A549 (cell line): Measurements from ENCODE around the gene ACADVL. TPM values are rescaled to one million over a fixed set of nuclear protein-coding genes. Genes with fewer than 3 reads are reported as not detected.

ENCODE experiments used
- ATAC-seq, 2 experiments: fragments of 200-7000 bp in 1 of 2; fragments of >200 bp in 1 of 2; cut with Nextera tagmentation in 1 of 2; cut with Tn5 transposase in 1 of 2; 3 replicates each; pipeline versions ENCODE4 v1.8.0 to v1.9.1; 2018 to 2020; ENCODE audit warnings: mild to moderate bottlenecking in 1 of 2, moderate library complexity in 1 of 2
- CTCF ChIA-PET: fragments of 300-600 bp; sonication (Branson Sonifier 250); formaldehyde crosslinking; extraction: SDS; loops from one replicate; lab custom pipeline; 2021; ENCODE audit warnings: antibody characterized with exemption, inconsistent platforms; lab: Yijun Ruan, JAX
- POLR2A ChIA-PET: fragments of 350-600 bp; formaldehyde crosslinking; extraction: SDS; loops from one replicate; lab custom pipeline; 2021; ENCODE audit warnings: antibody characterized with exemption, inconsistent platforms; lab: Yijun Ruan, JAX
- DNase-seq, 2 experiments: peaks; one replicate each; pipeline versions ENCODE4 v3.0.0 to v3.0.0-alpha.2; 2011 to 2016; ENCODE audit warnings: low read depth in 1 of 2, low spot score in 1 of 2
- FAIRE-seq: peaks from 2 replicates; lab custom pipeline; 2011; peaks lifted over from hg19 to GRCh38; lab: Jason Lieb, UNC
- H3K27ac ChIP-seq, 2 experiments: fragments of >200 bp; sonication (Bioruptor Twin); formaldehyde crosslinking; 3 replicates each; pipeline ENCODE4 v1.5.1; 2016 to 2017
- H3K4me1 ChIP-seq: fragments of >200 bp; sonication (Bioruptor Twin); formaldehyde crosslinking; 3 replicates; pipeline ENCODE4 v1.6.1; 2016
- H3K4me2 ChIP-seq: fragments of >200 bp; sonication (Bioruptor Twin); formaldehyde crosslinking; 3 replicates; pipeline ENCODE4 v1.6.1; 2016
- H3K4me3 ChIP-seq: fragments of >200 bp; sonication (Bioruptor Twin); formaldehyde crosslinking; 3 replicates; pipeline ENCODE4 v1.5.1; 2016
- H3K9me3 ChIP-seq: fragments of >200 bp; sonication (Bioruptor Twin); formaldehyde crosslinking; 3 replicates; pipeline ENCODE4 v1.6.1; 2016
- CEBPB ChIP-seq, 2 experiments: fragments of >200 bp in 1 of 2; sonication (Bioruptor Twin) in 1 of 2; formaldehyde crosslinking in 1 of 2; IDR thresholded peaks; 2 replicates each; pipeline ENCODE4 v1.6.1; 2012 to 2016
- CHD2 ChIP-seq: fragments of 150-350 bp; IDR thresholded peaks from 2 replicates; pipeline ENCODE4 v1.6.1; 2014; ENCODE audit warnings: low read length; ENCODE audit not compliant: partially characterized antibody
- CTCF ChIP-seq: fragments of >200 bp; sonication (Bioruptor Twin); formaldehyde crosslinking; IDR thresholded peaks from 3 replicates; pipeline ENCODE4 v1.5.1; 2016
- EP300 ChIP-seq, 2 experiments: fragments of >200 bp; sonication (Bioruptor Twin); formaldehyde crosslinking; IDR thresholded peaks; 2 replicates in 1 of 2; 3 replicates in 1 of 2; pipeline ENCODE4 v1.6.1; 2016 to 2017
- FOSL2 ChIP-seq, 2 experiments: fragments of 450-650 bp in 1 of 2; fragments of >200 bp in 1 of 2; sonication (Bioruptor Twin) in 1 of 2; formaldehyde crosslinking; IDR thresholded peaks; 2 replicates each; pipeline versions ENCODE4 v1.5.0 to v1.6.1; 2016 to 2020; ENCODE audit warnings: mild to moderate bottlenecking in 1 of 2, moderate library complexity in 1 of 2
- GATA3 ChIP-seq: IDR thresholded peaks from 2 replicates; pipeline ENCODE4 v1.6.1; 2012; ENCODE audit warnings: borderline replicate concordance
- HOXB13 ChIP-seq: fragments of 250-450 bp; sonication (Bioruptor Pico); IDR thresholded peaks from 2 replicates; pipeline ENCODE4 v1.5.0; 2020; ENCODE audit warnings: low read depth, mild to moderate bottlenecking, moderate library complexity
- HOXB5 ChIP-seq: fragments of 250-450 bp; sonication (Bioruptor Pico); IDR thresholded peaks from 2 replicates; pipeline ENCODE4 v1.5.0; 2020; ENCODE audit warnings: mild to moderate bottlenecking, moderate library complexity
- JUN ChIP-seq, 2 experiments: fragments of >200 bp; sonication (Bioruptor Twin); formaldehyde crosslinking; IDR thresholded peaks; 2 replicates in 1 of 2; 3 replicates in 1 of 2; pipeline ENCODE4 v1.6.1; 2016 to 2017
- MAFK ChIP-seq: fragments of 450-650 bp; IDR thresholded peaks from 2 replicates; pipeline ENCODE4 v1.6.1; 2014; ENCODE audit not compliant: partially characterized antibody
- MAX ChIP-seq: IDR thresholded peaks from 2 replicates; pipeline ENCODE4 v1.6.1; 2012
- MYC ChIP-seq: IDR thresholded peaks from 2 replicates; pipeline ENCODE4 v1.6.1; 2012; ENCODE audit warnings: mild to moderate bottlenecking, inconsistent platforms, low read length, improper control_type of control experiment, borderline replicate concordance
- PBX3 ChIP-seq: IDR thresholded peaks from 2 replicates; pipeline ENCODE4 v1.6.1; 2012
- POLR2A ChIP-seq: IDR thresholded peaks from 2 replicates; pipeline ENCODE4 v1.6.1; 2012; ENCODE audit warnings: mild to moderate bottlenecking, low read length
- RAD21 ChIP-seq, 2 experiments: fragments of >200 bp in 1 of 2; sonication (Bioruptor Twin) in 1 of 2; formaldehyde crosslinking in 1 of 2; IDR thresholded peaks in 1 of 2; conservative IDR thresholded peaks in 1 of 2; 2 replicates in 1 of 2; 3 replicates in 1 of 2; pipeline ENCODE4 v1.6.1; 2012 to 2018; ENCODE audit warnings: inconsistent platforms in 1 of 2
- SMC3 ChIP-seq: fragments of >200 bp; sonication (Bioruptor Twin); formaldehyde crosslinking; IDR thresholded peaks from 3 replicates; pipeline ENCODE4 v1.6.1; 2018; ENCODE audit warnings: inconsistent platforms
- TFCP2L1 ChIP-seq: fragments of 250-450 bp; sonication (Bioruptor Pico); IDR thresholded peaks from 2 replicates; pipeline ENCODE4 v1.5.0; 2021; ENCODE audit warnings: mild to moderate bottlenecking
- ZFP36 ChIP-seq: fragments of 450-650 bp; IDR thresholded peaks from 2 replicates; pipeline ENCODE4 v1.6.1; 2014; ENCODE audit warnings: borderline replicate concordance; ENCODE audit not compliant: partially characterized antibody
- WGBS: methylation state at CpG from one replicate; pipeline ENCODE4 v1.1.6; 2017; ENCODE audit errors: missing lambda C conversion rate; 5-methylcytosine and 5-hydroxymethylcytosine counted together
- polyA plus RNA-seq, 4 experiments: library from polyadenylated mRNA; depleted of rRNA in 3 of 4; stranded (reverse); fragments of >200 nt; fragmentation: RNase III in 1 of 4; extraction: RNeasy Plus Mini Kit Qiagen cat#74134 plus additional on column Dnase treatment in 1 of 4; gene quantifications; 2 replicates in 3 of 4; 3 replicates in 1 of 4; pipeline ENCODE4 v1.2.3, GENCODE V29; 2011 to 2017

The ACADVL gene
- polyA plus RNA-seq, 2 of the 4 experiments (the other 2 are of a cell fraction) = 238 to 425 TPM

GRCh38 chr17:7219229-7219811 lies 418 bp upstream of the ACADVL start:
- no peak; a peak in 2 of 6 replicates for ATAC-seq
- ChIA-PET POLR2A (interaction anchor here (0.8 to 2.7 kb wide), 5 partner anchors 10 to 44 kb away, joined by 4 to 63 read pairs (median 4); partner anchors contain the start of genes DVL2, GABARAP and PHF23), CTCF (interaction anchor here (1.0 to 10.0 kb wide), 11 partner anchors 10 to 341 kb away, joined by 3 to 169 read pairs (median 7); partner anchors contain the start of genes DVL2, GABARAP, PHF23 and SLC2A4)
- WGBS = 26% methylated on average over 12 of the region's 12 CpGs
- H3K27ac ChIP-seq = peak overlapping the region; percentile 88 to 98
- H3K4me2 ChIP-seq = peak overlapping the region; percentile 86
- 0 out of 2 replicates have a peak, but pooled peaks have one; percentile 51 for TF ChIP-seq TFCP2L1 (CRISPR knock-in tag)
- TF ChIP-seq GATA3 = no peak
- TF ChIP-seq, all 56 proteins: peak for 1
- Histone ChIP-seq H3K9me3 (no peaks in the 10 kb centered on the region), H3K4me1 (peaks cover 52% of the 10 kb centered on the region), H3K4me3 (peak overlapping the region; percentile 74)
- FAIRE-seq (no peak), DNase-seq (no peak)

GRCh38 chr17:7220593-7221277 lies 997 bp downstream of the ACADVL start:
- peak overlapping the region; percentile 88 to 98 for H3K27ac ChIP-seq
- peak overlapping the region; percentile 74 for H3K4me3 ChIP-seq
- H3K4me2 ChIP-seq = peak overlapping the region; percentile 86
- peak; percentile 87 to 92 for DNase-seq
- H3K4me1 ChIP-seq = peaks cover 44% of the 10 kb centered on the region
- H3K9me3 ChIP-seq = no peaks in the 10 kb centered on the region
- CTCF ChIA-PET = interaction anchor here (0.5 to 10.0 kb wide), 30 partner anchors 11 to 644 kb away, joined by 3 to 169 read pairs (median 4); partner anchors contain the start of genes DVL2, GABARAP and PHF23
- 9% methylated on average over 11 of the region's 11 CpGs for WGBS
- peak; percentile 91 for FAIRE-seq
- TF ChIP-seq FOSL2 (IDR thresholded peaks at IDR 0.05) (no peak), FOSL2 (CRISPR knock-in tag; IDR thresholded peaks at IDR 0.05) (no peak), ZFP36 (no peak), CHD2 (no peak), PBX3 (no peak; the same call in none of the 2 replicates), SMC3 (peak; percentile 46; the same call in 2 of the 3 replicates), POLR2A (peak; percentile 30), MAFK (peak; percentile 93), HOXB5 (CRISPR knock-in tag) (no peak; the same call in 1 of the 2 replicates), EP300 (IDR thresholded peaks at IDR 0.05) (no peak), CEBPB (IDR thresholded peaks at IDR 0.05) (peak in 1 of 2 experiments; percentile 18; a peak in 1 of 4 replicates), MAX (peak; percentile 27; the same call in 1 of the 2 replicates), HOXB13 (no peak), CTCF (peak; percentile 66), MYC (no peak), RAD21 (conservative IDR thresholded peaks at IDR 0.05 in 1 of 2, IDR thresholded peaks at IDR 0.05 in 1 of 2) (peak; percentile 60 to 69), JUN (IDR thresholded peaks at IDR 0.05) (peak in 1 of 2 experiments; percentile 12; a peak in 2 of 5 replicates)
- POLR2A ChIA-PET = interaction anchor here (0.6 to 2.7 kb wide), 9 partner anchors 9 to 349 kb away, joined by 3 to 63 read pairs (median 5); partner anchors contain the start of genes DVL2, GABARAP, PHF23 and SLC2A4
- peak; percentile 55 to 76 for ATAC-seq
